ENCODE data around the gene NDUFA7. TPM values are rescaled to one million over a fixed set of nuclear protein-coding genes. Genes with fewer than 3 reads are reported as not detected.
"Not testable (repeated sequence)": the region's sequence is repeated elsewhere in the genome, so short reads cannot be mapped to it uniquely, and the experiment has no call there.

Gene NDUFA7
- total RNA-seq, 1 donor from 2014 or later: 134 TPM

DNA sequence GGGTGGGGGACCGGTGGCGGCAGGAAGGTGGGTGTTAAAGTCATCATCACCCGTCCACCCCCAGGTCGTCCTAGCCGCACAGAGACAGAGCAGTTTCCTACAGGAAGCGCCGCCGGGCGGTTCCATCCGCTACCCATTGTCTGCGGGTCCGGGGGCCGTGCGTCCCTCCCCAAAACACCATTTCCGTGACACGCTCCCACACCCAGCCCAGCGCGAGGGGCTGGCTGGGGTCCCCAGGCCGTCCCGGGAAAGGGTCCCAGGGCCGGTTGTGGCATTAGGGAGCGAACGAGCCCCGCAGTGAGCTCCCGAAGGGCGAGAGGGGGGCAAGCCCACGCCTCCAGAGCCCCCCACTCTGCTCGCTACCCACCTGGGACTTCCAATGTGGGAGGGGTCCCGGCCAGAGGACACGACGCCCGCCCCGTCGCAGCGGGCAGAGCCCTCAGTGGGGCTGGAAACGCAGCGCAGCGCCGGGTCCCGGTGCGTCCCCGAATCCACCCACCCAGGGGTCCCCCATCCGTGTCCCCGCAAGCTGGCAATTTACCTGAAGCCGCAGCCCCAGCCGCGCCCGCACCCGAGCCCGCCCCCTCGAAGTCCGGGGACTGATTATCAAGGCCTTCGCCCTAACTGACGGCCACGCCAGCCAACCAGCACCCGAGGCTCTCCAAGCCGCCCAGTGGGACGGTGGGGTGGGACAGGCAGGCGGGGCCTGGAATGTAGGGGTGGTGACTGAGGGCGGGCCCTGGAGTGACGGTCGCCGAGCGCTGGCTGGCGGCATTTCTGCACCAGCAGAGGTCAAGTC lies 21.7 kb upstream of the NDUFA7 start, which contains the start of gene KANK3:
TSS of gene KANK3 (minus strand) at position 579 of the 799 bp plus-strand sequence. CDS start 5,434 bp downstream, outside the sequence.
- DNase-seq (peak; percentile 99), ATAC-seq (peak; percentile 96)
- intact Hi-C loops (cut with micrococcal nuclease): no loop called here

DNA sequence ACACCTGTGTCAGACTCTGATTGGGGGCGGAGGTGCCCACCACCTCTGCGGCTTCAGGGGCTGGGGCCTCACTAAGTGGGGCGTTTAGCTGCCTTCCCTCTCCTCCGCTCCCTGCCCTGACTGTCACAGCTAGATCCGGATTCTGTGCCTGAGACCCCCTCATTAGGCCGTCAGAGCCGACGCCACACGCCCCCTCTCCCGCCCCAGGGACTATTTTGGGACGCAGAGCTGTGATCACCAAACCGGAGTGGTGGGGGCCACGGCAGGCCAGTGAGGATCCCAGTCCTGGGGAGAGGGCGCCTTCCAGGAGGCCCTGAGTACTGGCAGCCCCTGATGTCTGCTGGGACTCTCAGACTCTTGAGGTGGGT lies 21.1 kb upstream of the NDUFA7 start:
- ATAC-seq (no peak), DNase-seq (no peak)
- intact Hi-C loops (cut with micrococcal nuclease): no loop called here

DNA sequence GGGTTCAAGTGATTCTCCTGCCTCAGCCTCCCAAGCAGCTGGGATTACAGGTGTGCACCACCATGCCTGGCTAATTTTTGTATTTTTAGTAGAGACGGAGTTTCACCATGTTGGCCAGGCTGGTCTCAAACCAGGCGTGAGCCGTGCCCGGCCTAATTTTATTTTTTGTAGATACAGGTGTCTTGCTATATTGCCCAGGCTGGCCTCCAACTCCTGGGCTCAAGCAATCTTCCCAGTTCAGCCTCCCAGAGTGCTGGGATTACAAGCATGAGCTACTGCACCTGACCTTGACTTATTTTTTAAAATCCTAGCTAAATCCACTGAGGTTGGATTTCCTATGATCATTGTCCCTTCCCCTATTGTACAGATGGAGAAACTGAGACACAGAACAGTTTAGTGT lies 20.3 kb upstream of the NDUFA7 start:
- DNase-seq; ATAC-seq; intact Hi-C loops (cut with micrococcal nuclease): not testable (repeated sequence)

DNA sequence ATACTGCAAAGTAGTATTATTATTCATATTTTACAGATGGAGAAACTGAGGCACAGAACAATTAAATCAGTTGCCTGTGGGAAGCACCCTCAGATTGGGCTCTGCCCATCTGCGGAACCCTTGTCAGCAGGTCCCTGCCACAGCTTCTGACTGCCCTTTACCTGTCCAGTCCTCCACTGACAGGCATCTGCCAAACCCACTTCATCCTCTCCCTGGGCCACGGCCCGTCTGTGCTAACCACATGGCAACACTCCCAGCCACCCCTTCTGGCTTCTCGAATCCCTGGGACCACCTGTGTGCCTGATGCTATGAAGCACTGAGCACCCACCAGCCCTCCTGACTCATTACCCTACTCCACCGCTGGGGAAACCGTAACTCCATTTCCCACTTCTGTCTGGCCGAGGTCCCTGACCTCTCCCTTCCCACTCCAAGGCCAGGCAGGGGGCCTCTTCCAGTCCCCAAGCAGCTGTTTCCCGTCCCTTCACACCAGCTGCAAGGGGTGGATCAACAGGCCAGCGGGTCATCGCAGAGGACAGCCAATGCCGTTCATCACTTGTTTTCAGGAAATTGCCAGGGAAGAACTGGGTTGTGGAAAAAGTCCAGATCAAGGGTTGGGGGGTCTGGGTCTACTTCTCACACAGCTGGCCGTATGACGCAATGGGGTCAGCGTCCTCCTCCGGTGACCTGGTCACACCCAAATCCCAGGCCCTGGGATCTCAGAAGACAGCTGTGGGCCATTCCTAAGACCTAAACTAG lies 19.3 kb upstream of the NDUFA7 start:
- DNase-seq (peak; percentile 81), ATAC-seq (peak; percentile 72)
- intact Hi-C loops (cut with micrococcal nuclease): no loop called here

DNA sequence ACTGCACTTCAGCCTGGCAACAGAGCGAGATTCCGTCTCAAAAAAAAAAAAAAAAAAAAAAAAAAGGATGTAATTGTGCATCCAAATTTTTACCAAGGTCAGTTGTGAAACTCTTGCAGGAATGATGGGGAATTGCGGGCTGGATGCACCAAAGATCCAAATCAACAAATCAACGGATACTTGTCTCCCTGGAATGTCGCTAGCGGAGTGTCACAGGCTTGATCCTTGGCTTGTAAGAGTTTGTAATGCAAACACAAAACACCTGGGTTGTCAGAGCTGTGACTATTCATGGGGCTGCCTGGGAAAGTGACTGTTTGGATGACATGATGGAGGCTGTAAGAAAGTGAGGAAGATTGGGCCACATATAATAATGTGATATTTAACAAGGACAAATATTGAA lies 17.7 kb upstream of the NDUFA7 start:
- intact Hi-C loops (cut with micrococcal nuclease): no loop called here
- ATAC-seq (no peak), DNase-seq (no peak)

DNA sequence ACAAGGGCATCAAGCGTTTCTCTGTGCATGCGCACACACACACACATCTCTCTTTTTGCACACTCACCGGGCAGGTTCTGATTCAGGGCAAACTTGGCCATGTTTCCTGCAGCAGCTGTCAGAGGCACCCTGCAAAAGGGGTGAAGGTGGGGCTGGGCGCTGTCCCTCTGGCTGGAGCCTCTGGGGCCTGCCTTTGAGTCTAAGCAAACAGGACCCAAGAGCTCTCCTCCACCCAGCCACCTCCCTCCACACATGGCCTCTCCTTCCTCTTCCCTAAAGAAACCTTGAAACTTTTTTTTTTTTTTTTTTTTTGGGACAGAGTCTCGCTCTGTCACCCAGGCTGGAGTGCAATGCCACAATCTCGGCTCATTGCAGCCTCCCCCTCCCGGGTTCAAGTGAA lies 16.6 kb upstream of the NDUFA7 start:
- DNase-seq: no peak
- intact Hi-C loops (cut with micrococcal nuclease): no loop called here

DNA sequence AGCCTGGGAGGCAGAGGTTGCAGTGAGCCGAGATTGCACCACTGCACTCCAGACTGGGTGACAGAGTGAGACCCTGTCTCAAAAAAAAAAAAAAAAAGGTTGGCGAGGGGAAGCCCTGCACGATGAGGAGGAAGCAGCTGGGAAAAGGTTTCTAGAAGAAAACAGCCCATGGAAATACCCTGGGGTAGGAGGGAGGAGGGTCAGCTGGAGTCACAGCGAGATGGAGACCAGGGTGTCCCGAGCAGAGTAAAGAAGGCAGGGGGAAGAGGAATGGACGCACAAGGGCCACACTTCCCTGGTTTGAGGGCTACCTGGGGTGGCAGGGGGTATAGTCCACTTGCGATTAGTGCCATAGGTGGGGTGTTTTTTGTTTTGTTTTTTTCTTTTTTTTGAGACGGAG lies 15.5 kb upstream of the NDUFA7 start:
- intact Hi-C loops (cut with micrococcal nuclease): no loop called here
- DNase-seq (no peak), ATAC-seq (no peak)

More for the DNA sequence above, 16.6 kb upstream of the NDUFA7 start:
- ATAC-seq: no peak

DNA sequence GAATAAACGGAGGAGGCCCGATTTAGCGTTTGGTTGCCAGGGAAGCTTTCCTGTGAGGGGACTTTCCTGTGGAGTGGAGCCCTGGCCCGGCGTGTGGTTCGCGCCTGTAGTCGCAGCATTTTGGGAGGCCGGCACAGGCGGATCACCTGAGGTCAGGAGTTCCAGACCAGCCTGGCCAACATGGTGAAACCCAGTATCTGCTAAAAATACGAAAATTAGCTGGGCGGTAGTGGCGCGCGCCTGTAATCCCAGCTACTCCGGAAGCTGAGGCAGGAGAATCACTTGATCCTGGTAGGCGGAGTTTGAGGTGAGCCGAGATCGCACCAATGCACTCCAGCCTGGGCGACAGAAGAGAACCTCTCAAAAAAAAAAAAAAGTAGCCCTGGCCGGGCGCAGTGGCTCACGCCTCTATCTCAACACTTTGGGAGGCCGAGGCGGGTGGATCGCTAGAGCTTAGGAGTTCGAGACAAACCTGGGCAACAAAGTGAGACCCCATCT lies 14.9 kb upstream of the NDUFA7 start:
- no peak for DNase-seq
- no peak for ATAC-seq
- intact Hi-C loops (cut with micrococcal nuclease): no loop called here

DNA sequence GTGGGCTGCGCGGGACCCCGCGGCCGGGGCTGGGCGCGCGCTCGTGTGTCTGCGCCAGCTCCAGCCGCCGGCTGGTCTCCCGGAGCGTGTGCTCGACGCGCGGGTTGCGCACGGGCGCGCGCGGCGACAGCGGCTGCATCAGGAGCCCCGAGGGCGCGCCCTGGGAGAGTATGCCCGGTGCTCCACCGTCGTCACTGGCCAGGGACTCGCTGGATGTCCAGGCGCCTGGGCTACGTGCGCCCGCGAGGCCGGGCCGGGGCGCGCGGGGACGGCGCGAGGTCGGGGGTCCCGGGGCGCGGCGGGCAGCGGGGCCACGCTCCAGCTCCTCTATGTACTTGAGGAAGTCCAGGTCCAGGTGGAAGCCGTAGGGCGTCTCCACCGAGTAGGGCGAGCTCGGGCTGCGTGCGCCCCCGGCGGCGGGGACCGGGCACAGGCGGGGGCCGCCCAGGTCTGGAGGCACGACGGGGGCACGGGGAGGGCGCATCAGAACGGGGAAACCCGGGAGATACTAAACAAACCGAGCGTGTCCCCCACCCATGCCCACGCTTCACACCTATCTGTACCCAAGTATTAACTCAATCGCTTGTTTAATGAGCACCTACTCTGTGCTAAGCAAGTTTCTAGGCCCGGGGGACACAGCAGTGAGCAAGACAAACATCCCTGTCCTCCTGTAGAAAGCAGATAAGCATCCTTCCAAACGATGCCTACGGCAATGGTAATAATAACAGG lies 14.3 kb upstream of the NDUFA7 start:
- intact Hi-C loops (cut with micrococcal nuclease): no loop called here
- ATAC-seq (no peak), DNase-seq (no peak)

DNA sequence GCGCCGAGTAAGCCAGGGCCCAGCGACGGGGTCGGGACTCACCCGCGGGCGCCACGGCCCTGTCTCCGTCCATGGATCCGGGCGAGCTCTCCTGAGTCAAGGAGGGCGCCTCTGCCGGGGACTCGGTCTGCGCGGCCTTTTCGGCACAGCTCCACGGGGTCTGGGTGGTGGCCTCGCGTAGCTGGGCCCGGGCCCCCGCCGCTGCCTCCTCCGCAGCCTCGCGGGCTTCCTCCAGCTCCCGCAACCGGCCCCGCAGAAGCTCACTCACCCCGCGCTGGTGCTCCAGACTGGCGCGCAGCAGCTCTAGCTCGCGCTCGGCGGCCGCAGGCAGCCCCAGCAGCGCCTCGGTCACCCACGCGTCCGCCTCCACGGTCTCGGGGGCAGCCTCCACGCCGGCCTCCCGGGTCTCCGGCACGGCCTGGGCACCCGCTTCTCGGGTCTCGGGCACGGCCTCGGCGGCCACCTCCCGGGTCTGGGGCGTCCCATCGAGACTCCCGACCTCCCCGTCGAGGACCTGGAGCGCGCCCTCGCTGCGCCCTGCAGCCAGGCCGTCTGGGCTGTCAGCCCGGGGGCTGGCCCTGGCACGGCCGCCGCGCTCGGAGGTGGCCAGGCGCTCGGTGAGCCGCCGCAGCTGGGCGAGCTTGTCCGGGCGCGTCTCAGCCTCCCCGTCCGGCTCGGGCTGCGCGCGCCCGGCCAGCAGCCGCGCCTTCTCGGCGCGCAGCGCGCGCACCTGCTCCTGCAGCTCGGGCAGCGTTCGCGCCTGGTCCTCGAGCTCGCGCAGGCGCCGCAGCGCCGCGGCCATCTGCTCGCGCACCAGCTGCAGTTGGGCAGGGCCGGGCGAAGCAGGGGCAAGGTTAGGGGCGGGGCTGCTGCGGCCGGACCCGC lies 13.5 kb upstream of the NDUFA7 start:
- peak; percentile 74 for DNase-seq
- intact Hi-C loops (cut with micrococcal nuclease): no loop called here
- peak; percentile 73 for ATAC-seq

DNA sequence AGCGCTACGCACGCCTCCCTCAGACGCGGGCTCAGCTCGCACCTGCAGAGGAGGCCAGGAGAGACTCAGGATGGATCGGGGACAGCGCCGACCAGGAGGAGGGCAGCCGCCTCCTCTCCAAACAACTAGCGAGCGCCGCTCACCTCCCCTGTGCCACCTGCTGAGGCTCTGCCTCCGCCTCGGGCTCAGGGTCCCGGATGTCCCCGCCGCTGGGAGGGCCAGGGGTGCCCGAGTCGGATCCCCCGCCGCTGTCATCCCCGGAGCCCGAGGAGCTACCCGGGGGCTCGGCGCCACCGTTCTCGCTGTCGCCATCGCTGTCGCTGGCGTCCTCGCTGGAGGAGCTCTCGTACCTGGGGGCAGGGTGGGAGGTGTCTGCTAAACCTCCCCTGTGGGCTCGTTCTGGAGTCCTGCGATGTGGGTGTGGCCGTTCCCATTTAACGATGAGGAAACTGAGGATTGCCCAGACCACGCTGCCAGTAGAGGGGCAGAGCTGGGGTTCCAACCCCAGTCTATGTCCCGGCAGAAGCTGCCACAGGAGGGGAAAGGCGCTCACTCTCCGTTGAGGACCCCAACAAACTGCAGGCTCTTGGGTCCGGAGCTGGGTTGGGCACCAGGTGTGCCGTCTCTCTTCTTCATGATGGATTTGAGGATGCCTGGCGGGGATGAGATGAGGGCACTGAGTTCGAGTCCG lies 12.7 kb upstream of the NDUFA7 start:
- intact Hi-C loops (cut with micrococcal nuclease): no loop called here
- DNase-seq (no peak), ATAC-seq (no peak)

DNA sequence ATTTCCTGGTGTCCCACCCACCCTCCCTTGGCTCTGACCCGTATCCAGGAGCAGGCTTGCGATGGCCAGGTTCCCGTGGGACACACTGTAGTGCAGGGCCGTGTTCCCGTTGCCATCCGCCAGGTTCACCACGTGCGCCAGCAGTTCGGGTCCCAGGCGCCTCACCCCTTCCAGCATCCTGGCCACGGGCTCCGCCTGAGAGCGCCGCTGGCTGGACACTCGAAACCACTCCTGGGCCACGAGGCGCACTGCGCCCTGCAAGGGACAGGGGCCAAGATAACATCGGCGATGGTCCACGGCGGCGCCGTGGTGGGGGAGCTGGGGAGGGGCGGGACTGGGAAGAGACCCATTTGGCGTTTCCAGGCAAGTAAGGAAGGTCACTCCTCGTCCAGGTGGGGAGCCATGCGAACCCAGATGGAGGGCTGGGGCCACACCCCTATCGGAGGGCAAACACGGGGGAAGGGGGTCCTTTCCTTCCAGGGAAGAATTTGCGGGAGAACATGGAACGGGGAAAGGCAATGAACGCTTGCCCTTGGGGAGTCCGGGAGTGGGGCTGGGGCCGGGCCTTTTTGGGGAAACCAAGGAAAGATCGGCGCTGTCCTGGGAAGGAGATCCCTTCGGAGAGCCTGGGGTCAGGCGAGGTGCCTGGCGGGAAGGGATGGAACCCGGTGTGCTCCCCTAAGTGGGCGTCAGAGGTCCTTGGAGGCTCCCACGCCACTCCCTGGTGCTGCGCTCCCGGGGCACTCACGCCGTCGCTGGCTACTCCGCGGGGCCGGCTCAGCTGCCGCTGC lies 12.0 kb upstream of the NDUFA7 start:
- intact Hi-C loops (cut with micrococcal nuclease): no loop called here
- peak; percentile 66 for DNase-seq
- ATAC-seq: peak; percentile 38

DNA sequence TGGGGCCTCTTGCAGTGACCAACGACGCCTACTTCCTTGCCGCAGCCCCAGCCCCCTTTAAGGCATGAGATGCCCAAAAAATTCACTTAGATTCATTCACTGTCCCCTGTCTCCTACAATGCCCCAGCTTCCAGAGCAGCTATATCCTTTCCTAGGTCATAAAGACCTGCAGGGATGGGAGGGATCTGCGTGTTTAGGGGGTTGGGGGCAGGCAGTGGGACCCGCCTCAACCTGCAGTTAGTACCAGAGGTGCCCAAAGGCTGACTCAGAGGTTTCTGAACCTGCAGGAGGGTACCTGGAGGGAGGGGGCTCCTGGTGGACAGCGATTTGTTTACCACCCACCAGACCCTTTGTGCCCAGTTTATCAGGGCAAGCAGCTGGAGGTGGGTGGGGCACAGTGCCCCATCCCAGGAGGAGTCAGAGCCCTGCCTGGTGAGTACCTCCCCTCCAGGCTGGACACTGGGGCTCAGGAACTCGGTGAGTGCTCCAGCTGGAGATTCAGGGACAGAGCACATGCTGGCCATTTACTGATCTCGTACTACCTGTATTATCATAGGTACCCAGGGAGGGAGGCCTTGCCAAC lies 10.2 kb upstream of the NDUFA7 start:
- no peak for DNase-seq
- no peak for ATAC-seq
- intact Hi-C loops (cut with micrococcal nuclease): no loop called here

DNA sequence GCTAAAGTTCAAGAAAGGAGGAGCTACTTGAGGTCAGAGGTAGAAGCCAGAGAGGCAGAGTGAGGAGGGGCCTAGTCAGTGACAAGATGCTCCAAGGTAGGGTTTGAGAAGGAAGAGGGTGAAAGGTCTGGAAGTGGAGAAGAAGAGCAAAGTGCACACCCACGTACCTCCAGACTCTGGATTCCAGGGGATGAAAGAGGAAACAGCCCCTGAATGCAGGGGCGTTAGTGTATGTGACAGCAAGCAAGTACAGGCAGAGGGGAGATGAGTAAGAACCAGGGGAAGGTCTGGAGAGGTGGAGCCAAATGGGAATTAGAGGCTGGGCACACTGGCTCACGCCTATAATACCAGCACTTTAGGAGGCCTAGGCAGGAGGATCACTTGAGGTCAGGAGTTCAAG lies 8.8 kb upstream of the NDUFA7 start:
- DNase-seq (no peak), ATAC-seq (no peak)
- intact Hi-C loops (cut with micrococcal nuclease): no loop called here

DNA sequence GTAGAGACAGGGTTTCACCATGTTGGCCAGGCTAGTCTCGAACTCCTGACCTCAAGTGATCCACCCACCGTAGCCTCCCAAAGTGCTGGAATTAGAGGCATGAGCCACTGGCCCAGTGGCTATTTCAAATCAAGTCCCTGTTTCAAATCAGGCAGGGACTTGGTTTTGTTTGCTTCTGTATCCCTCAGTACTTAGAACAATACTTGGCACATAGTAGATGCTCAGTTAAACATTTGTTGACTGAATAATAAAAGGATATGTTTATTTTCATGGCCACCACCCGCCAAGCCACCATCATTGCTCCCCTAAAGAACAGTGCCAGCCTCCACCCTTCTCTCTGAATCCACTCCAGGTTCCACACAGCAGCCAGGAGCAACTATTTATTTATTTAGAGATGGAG lies 4.3 kb upstream of the NDUFA7 start:
- DNase-seq: no peak
- intact Hi-C loops (cut with micrococcal nuclease): no loop called here

DNA sequence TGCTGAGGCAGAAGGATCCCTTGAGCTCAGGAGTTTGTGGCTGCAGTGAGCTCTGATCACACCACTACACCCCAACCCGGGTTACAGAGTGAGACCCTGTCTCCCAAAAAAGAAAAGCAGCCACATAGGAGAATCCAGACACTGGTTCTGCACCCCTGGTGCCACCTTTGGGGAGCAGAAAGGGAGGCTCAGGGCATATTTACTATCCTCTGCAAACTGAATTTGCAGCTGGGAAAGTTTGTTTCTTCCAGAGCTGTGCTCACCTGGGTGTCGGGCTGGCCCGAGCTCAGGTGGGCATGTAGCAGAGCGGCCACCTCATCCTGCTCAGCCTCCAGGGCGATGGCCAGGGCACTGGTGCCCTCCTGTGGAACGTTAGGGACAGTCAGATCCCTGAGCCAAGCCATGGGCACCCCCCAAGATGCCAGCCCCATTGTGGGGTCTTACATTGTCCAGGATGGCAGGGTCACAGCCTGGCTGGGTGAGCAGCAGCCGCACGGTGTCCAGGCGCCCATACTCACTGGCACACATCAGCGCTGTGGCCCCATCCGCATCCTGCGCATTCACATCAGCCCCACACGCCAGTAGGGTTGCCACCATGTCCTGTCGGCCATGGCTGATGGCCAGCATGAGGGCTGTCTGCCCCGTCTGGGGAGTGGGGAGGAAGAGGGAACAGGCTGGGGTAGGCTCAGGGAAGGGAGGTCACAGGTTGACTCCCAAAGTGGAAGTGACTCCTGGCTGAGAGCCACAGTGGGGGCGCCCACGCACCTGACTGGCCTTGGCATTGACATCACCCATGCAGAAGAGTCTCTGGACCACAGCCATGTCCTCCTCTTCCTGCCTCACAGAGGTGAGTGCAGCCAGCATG lies 3.2 kb upstream of the NDUFA7 start:
- DNase-seq: peak; percentile 51
- peak; percentile 0 for ATAC-seq
- intact Hi-C loops (cut with micrococcal nuclease): no loop called here

More for the DNA sequence above, 4.3 kb upstream of the NDUFA7 start:
- ATAC-seq: no peak
